ENCODE data around the gene CTSS. TPM values are rescaled to one million over a fixed set of nuclear protein-coding genes. Genes with fewer than 3 reads are reported as not detected.
"Not testable (repeated sequence)": the region's sequence is repeated elsewhere in the genome, so short reads cannot be mapped to it uniquely, and the experiment has no call there.

The CTSS gene
- 2.6 and 3.8 TPM in 2 replicates for total RNA-seq
- polyA plus RNA-seq (2012): 1.0 TPM

DNA sequence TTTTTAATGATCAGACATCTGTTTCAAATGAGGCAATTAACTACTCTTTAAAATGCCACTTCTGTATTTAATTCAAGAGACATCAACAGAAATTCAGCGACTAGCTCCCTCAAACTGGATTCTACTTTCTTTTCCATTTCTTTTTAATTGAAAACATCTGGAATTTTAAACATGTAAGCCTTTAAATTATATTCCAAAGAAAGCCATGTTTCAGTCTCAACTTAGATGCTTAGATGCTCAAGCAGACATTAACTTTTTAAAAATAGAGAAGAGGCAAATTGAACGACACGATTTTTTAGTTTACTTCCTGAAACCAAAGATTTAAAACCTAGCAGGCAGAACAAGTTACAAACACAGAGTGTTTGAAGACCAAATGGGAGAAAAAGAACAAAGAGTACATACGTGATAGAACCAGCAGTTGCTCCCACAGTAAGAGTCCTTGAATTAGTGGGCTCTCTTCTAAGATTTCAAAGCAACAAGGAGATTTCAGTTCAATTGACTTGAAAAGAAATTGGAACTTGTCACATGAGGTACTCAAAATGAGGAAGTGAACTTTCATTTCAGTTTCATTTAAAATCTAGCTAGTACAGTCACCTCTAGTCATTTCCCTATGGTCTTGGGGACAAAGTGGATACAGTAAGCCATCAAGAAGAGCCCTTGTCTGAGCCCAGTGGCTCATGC is at the start of gene CTSS:
TSS of gene CTSS (minus strand) at position 483 of the 681 bp plus-strand sequence. CDS start 1,015 bp downstream, outside the sequence.
- DNase-seq (ENCODE audit: low read depth): no peak

DNA sequence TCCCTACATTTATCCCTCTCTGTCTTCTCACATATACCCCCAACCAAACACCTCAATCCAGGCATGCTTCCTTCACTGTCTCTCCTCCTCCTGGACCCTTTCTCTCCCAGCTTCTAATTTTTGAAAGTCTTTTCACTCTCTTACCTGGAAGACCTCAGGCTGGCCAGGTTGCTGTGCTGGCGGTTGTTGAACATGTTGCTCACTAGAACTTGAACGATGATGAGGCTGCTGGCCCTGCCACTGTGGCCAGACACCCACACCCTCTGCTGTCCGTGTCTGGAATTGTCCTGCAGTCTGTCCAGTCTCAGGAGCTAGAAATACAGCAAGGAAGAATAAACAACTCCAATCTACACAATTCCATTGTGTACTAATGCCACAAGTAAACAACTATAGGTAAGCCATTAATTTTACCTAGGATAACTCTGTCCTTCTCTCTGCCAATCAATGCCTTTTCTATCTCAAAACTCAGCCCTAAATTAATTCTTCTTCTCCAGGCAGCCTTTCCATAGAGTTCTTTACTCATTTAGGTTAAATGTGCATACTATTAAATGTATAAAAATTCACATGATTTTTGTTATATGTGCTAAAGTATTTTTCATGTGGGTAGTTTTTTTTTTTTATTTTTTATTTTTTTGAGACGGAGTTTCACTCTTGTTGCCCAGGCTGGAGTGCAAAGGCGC is 47.6 kb upstream of the CTSS start:
- DNase-seq (ENCODE audit: low read depth): peak; percentile 47

DNA sequence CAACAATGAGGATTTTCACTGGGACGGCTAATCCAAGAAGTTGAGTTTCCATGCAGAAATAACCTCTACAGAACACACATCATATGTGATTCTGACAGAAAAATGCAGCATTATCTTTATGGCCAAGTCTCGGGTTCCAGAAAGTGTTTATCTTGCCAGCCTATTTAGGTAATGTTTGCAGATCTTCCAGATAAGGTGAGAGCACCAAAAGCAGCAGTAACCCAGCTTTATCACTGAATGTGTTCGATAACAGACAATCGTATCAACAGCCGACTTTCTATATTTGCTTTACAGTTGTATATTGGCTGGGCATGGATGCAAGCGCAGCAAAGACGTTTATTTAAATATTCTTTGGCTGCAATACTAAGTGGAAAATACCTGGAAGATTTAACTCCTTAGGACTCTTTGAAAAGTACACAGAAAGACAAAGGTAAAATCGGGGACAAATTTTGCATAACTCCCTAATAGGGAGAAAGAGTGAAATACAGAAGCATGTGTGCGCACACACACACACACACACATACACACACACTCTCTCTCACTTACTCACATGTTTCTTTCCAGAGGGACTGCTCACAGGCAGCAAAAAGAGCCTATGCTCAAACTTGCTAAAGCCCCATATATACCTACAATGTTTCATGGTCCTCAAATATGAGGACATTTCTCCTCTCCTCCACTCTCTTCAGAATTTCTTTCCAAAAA is 45.5 kb upstream of the CTSS start:
- DNase-seq (ENCODE audit: low read depth): no peak

DNA sequence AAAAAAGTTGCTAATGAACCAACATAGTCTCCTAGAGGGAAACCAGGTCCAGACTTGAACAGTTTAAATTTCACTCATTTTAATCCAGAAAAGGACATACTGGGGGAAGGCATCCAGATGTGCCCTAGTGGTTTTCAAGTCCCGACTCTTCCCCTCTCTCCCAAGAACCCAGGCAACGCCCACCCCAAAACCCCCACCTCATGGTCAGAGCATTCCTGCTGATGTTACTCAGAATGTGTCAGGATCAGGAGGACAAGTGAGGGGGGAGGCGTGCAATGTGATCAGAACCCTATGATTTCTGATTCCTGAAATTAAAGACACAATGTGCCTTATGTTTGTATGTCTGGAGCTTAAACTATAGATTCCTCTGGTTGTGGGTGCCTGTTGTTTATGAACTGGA is 44.1 kb upstream of the CTSS start:
- DNase-seq (ENCODE audit: low read depth): peak; percentile 23

DNA sequence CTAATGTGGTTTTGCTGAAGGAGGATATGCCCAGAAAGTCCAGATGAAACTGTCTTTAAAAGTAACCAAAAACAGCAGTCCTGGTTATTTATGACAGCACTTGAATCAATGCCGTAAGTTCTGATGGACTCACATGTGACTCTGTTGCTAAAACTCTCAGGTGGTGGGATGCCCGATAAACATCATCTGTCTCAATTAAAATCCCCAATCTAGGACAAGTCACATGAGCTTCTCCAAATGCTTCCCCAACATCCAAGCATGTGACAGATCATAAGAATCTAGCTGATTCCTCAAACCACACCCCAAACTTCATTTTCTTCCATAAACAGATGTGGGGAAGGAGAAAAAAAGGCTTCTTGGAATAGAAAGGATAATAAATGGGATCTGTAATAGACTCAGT is 43.3 kb upstream of the CTSS start:
- DNase-seq (ENCODE audit: low read depth): peak; percentile 22

DNA sequence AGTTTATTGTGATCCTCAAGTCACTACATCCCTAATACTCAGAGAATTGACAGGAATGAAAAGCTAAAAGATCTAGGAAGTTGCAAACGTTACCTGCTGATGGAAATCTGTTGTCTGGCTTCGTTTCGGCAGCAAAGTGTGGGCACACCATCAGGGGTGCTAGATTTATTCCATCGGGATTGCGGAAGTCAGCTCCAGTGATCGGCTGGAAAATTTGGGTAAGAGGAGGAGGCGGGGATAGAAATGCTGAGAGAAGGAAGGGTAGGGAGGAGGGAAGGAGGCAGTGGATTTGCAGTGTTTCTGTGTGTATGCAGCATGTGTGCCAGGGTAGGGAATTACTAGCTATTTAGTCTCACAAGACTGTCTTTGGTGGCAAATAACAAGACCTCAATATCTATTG is 42.5 kb upstream of the CTSS start, which contains the start of gene CTSK:
TSS of gene CTSK (minus strand) at position 140 of the 400 bp plus-strand sequence. CDS start 1,455 bp downstream, outside the sequence.
- DNase-seq (ENCODE audit: low read depth): no peak

DNA sequence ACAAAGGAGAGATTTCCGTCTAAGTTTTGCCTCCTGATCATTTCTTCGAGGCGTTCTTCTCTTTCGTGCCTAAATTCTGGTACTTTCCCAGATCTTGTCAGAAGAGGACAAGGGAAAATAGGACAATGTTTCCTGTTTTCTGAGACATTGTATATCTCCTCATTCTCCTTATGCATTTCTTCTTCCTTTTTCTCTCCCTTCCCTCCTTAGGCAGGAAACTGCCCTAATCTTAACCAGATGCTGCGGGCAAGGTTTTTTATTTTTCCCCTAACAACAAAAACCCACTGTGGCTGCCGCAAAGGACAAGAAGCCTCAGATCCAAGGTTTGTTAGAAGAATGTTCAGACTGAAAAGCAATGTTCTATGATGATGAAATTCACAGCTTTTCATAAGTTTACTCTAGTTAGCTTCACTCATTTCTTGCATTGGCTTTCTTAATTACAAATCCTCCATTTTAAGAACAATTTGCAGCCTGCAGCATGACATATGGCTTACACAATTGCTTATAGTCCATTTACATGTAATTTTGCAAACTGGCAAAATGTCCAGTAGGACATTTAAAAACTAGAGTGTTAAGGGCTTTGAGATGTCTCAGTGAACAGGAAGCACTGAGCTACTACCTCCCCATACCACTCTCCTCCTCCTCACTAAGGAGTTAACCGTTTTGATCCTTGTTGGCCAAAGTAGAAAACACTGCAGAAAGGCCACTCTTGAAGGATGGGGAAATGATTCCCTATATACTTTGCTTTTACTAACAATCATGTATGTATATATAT is 41.9 kb upstream of the CTSS start:
- no peak for DNase-seq (ENCODE audit: low read depth)

DNA sequence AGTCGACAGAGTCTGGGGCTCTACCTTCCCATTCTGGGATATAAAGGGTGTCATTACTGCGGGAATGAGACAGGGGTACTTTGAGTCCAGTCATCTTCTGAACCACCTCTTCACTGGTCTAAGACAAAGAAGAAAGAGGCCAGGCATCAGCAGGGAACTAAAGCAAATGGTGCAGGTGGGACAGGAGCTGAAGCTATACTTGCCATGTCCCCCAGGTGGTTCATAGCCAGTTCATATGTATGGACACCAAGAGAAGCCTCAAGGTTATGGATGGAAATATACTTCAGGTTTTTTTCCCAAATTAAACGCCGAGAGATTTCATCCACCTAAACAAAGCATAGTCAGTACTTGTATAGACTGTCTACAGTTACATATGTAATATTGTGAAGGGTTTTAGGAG is 40.3 kb upstream of the CTSS start:
- DNase-seq (ENCODE audit: low read depth): no peak

DNA sequence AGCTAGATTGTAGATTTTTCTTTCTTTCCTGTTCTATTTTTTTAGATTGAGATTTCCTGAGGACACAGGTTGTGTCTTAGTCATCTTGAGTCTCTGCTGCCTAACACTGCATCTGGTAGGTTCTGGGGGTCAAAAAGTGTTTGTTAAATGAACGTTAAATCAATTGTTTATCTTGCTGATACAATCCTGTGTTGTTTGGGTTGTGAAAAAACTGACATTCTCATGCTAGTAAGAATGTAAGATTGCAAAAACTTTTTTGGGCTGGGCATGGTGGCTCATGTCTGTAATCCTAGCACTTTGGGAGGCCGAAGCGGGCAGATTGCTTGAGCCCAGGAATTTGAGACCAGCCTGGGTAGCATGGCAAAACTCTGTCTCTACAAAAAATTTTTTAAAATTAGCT is 39.1 kb upstream of the CTSS start:
- no peak for DNase-seq (ENCODE audit: low read depth)

DNA sequence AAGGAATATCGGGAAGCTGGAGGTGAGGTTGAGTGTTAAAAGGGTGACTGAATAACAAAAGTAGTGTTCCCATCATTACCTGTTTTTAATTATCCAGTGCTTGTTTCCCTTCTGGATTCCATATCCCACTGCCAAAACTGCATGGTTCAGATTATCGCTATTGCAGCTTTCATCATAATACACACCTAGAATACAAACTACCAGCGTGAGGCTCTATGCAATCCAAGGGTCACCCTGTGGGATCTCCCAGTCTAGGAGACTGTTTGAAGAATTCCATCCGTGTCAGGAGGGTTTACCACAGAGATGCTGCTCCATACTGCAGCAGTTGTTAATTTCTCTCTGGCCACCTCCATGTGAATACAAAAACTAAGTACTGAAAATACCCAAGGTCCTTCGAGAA is 33.5 kb upstream of the CTSS start:
- no peak for DNase-seq (ENCODE audit: low read depth)

DNA sequence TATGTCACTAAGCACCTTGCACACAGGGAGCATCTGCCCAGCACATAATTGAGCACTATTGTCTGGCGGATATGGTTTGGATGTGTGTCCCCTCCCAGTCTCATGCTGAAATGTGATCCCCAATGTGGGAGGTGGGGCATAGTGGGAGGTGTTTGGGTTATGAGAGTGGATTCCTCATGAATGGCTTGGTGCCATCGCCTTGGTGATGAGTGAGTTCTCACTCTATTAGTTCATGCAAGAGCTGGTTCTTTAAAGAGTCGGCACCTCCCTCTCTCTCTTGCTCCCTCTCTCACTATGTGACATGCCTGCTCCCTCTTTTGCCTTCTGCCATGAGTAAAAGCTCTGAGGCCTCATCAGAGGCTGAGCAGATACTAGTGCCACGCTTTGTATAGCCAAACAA is 32.9 kb upstream of the CTSS start:
- no peak for DNase-seq (ENCODE audit: low read depth)

DNA sequence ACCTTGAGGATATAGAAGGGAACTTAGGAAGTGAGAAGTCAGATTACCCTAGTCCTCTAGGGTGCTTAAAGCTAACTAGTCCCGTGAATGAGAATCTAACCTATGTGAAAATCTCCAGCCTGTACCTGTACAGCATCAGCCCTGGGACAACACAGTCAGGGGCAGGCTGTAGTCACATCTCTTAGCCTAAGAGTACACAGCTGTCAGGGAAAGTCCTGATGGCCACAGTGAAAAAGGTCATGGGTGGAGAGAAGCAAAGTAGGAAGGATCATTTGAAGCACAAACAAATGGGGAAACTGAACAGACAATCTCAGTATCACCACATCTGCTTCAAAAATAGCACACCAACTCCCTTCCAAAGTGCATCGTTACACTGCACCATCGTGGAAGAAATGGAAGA is 30.8 kb upstream of the CTSS start:
- DNase-seq (ENCODE audit: low read depth): no peak

DNA sequence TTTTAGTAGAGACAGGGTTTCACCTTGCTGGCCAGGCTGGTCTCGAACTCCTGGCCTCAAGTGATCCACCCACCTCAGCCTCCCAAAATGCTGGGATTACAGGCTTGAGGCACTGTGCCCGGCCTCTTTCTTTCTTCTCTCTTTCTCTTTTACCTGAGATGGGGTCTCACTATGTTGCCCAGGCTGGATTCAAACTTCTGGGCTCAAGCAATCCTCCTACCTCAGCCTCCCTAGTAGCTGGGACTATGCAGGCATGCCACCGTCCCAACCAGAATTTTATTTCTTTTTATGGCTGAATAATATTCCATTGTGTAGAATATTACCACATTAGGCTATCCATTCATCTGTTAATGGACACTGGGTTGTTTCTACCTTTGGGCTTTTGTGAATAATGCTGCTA is 28.2 kb upstream of the CTSS start:
- not testable (repeated sequence) for DNase-seq (ENCODE audit: low read depth)

DNA sequence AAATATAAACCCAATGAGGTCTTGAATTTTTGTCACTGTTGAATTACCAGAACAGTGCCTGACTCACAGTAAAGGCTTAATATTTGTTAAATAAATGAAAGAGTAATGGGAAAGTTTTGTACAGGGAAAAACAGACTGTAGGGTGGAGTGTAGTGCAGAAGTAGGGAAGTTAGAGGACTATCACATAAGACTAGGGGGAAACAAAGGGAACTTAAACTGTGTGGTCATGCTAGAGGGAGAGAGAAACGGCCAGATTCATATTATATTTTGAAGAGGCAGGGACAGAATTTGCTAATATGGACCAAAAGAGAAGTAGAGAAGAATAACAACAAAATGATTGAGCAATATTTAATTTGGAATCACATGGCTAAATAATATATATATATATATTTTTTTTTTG is 27.6 kb upstream of the CTSS start:
- DNase-seq (ENCODE audit: low read depth): no peak

DNA sequence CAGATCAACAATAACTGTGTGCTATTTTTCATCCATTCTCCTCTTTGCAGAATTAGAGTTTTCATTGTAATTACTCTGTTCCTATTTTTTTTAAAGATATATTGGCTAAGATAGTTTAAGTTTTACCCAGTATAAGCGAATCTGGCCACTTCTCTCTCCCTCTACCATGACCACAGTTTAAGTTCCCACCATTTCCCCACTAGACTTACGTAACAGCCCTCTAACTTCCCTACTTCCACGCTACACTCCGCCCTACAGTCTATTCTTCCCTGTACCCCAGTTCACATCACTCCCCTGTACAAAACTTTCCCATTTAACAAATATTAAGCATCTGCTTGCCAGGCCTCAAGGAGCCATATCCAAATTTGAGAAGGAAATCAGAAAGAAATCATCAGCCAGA is 26.0 kb upstream of the CTSS start:
- DNase-seq (ENCODE audit: low read depth): no peak

DNA sequence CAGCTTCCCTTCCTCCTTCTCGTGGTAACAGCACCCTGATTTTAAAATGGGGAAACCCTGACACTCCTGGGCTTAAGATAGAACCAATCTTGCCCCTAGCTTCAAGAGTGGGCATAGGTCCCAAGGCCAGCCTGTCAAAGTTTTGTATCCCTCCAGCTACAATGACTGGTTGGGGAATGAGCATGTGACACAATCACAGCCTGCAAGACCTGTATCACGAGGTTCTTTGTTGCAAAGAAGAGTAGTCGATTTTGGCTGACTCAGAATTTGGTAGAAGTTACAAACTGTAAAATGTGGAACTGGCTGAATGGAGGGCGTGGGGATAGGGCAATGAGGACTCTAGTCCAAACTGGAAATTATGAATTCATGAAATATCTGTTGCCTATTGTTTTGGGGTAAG is 23.8 kb upstream of the CTSS start:
- no peak for DNase-seq (ENCODE audit: low read depth)

DNA sequence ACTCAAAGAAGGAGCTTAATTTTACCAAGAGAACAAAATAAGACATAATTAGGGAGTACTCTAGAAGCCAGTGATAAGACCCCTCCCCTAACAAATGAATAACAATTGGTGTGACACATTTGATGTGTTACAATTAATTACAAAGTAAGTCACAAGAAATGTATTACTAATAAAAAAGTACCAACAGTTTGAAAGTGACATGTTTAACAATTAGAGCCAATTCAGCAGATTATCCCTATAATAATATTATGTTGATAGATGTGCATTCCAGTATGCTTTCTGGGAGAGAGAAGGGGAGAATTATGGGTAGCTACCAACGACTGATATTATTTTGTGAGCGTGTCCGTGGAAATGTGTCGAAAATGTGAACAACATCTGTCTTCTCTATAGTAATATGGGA is 23.4 kb upstream of the CTSS start:
- no peak for DNase-seq (ENCODE audit: low read depth)

DNA sequence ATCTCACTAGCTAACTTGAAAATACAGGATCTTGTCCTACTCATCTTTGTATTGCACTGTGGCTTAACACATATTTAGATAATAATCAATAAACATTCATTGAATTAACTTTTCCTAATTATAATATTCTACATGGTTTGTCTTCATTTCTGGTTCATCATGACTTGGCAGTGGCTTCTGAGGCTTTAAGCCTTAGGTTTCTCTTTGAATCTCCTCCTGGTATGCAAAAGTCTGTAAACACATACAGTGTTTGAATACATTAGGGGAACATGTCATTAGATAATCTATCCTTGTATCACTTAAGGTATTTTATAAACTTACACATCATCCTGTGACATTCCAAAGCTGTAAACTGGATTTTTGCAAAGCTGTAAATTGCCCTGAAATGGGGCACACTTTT is 21.9 kb upstream of the CTSS start:
- no peak for DNase-seq (ENCODE audit: low read depth)

DNA sequence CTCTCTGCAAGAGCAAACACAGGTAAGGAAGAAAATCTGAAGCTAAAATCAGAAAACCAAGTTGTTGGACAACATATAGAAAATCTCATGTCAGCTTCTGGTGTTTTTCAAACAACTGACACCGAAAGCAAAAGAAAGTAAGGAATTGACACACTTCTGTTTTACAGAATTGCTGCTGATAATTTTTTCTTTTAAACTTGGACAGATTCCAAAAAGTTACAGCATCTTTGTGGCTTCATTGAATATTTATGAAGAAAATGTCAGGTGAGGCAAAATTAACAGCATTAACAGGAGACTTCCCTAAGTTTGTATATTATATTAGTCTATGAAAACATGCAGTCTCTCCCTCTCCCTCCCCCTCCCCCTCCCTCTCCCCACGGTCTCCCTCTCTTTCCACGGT is 14.9 kb upstream of the CTSS start:
- no peak for DNase-seq (ENCODE audit: low read depth)

DNA sequence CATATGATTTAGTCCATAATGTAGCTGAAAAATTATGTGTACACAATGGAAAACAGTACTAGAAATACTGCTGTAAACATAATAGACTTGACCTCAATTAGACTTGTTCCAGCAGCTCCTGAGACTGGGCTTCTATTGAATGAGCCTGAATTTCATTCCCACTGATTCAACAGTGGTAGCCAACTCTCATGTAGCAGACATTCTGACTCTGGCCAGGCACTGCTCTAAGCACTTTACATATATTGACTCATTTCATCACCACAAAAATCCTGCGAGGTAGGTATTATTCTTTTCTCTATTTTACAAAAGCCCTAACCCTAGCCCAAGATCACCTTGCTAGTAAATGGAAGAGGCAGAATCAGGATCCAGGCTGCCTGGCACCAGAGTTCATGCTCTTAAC is 12.8 kb upstream of the CTSS start:
- DNase-seq (ENCODE audit: low read depth): no peak

DNA sequence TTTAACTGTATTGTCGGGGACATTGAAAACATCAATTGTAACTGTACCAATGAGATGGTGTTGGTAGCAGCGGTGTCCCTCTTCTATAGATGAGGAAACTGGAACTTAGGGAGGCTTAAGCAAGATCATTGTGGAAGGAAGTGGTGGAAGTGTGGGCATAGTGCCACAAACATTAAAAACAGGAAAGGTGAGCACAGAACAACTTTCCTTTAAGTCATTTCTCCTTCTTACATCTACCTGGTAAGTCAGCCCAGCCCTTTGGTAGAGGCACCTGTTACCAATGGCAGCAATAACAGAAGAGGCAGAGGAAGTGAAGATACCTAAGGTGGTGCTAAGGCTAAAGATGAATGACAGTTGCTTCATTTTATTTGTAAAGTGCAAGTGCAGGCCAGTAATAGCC is 12.0 kb upstream of the CTSS start:
- DNase-seq (ENCODE audit: low read depth): no peak
